ENCODE data around the gene WNT2B. TPM values are rescaled to one million over a fixed set of nuclear protein-coding genes. Genes with fewer than 3 reads are reported as not detected.
A peak's percentile ranks its signal among the peaks of the same experiment; 100 is the strongest.

The WNT2B gene
- total and polyA plus RNA-seq, 2 of the 8 experiments (the other 6 are each of a cell fraction or from before 2014, with no cell fraction given) = 0.33 to 2.0 TPM

- no peak overlapping the region for H2BK120ac ChIP-seq (replicated peaks; ENCODE audit: low read depth, low read length)
- H2AK5ac ChIP-seq (ENCODE audit: low read depth, low read length) = peak overlapping the region; percentile 71; the same call in 1 of the 2 replicates
- no peak overlapping the region for H2AFZ ChIP-seq (ENCODE audit: low read length)
- FAIRE-seq (no peak), DNase-seq (ENCODE audit: low read depth in 1 of 2, low spot score in 2 of 2) (no peak)
- H3K4me1 ChIP-seq (replicated peaks in 1 of 4; ENCODE audit: control insufficient read depth in 3 of 4, insufficient read depth in 4 of 4, low read length in 3 of 4) = peaks cover 1 to 9% (median 5%) of the 10 kb centered on the region in 4 experiments; a peak in 5 of 7 replicates
- no peak overlapping the region for H2BK20ac ChIP-seq (ENCODE audit: low read length)
- H4K8ac ChIP-seq (ENCODE audit: extremely low read depth, insufficient read depth, low read length) = no peak overlapping the region
- WGBS, 2 experiments (ENCODE audit: extremely low coverage in 1 of 2, insufficient coverage in 1 of 2, insufficient read length in 1 of 2, insufficient replicate concordance in 2 of 2, low coverage in 1 of 2, low lambda C conversion rate in 2 of 2, missing lambda C conversion rate in 1 of 2) = 74% methylated on average over 5 of the region's 5 CpGs; no CpG with 5 or more reads in 1 of the 2 experiments
- H4K5ac ChIP-seq (ENCODE audit: insufficient read length, low read depth, low read length) = no peak overlapping the region
- no peak overlapping the region for H3K4ac ChIP-seq (replicated peaks; ENCODE audit: insufficient read length, low read depth, low read length)
- H3K9me3 ChIP-seq (ENCODE audit: insufficient read depth in 2 of 2, low read depth in 1 of 2, low read length in 1 of 2) = no peaks in the 10 kb centered on the region
- H3K9ac ChIP-seq (replicated peaks in 1 of 4; ENCODE audit: extremely low read depth in 1 of 4, low read depth in 3 of 4, low read length in 3 of 4) = no peak overlapping the region
- TF ChIP-seq HDAC6 (IDR thresholded peaks at IDR 0.05; ENCODE audit: low read depth, low read length) (no peak), GABPA (IDR thresholded peaks at IDR 0.05; ENCODE audit: borderline replicate concordance, insufficient read depth, low read length) (no peak), SIRT6 (IDR thresholded peaks at IDR 0.05; ENCODE audit: low read length) (no peak), SP4 (IDR thresholded peaks at IDR 0.05; ENCODE audit: low read length) (no peak), PHF8 (conservative IDR thresholded peaks at IDR 0.05; ENCODE audit: low read depth, low read length) (no peak), CBX5 (IDR thresholded peaks at IDR 0.05; ENCODE audit: low read depth, low read length) (no peak)
- no peaks in the 10 kb centered on the region for H3K36me3 ChIP-seq (ENCODE audit: control insufficient read depth in 2 of 4, insufficient read depth in 4 of 4, low read length in 3 of 4)
- peak overlapping the region in 1 of 2 experiments; percentile 11; a peak in 1 of 4 replicates for H3K4me2 ChIP-seq (ENCODE audit: insufficient read depth in 1 of 2, low read depth in 2 of 2, low read length in 2 of 2)
- peaks cover 0 to 3% of the 10 kb centered on the region in 2 experiments for H4K20me1 ChIP-seq (replicated peaks in 1 of 2; ENCODE audit: control insufficient read depth in 1 of 2, insufficient read depth in 2 of 2, low read length in 2 of 2)
- H3K56ac ChIP-seq (replicated peaks; ENCODE audit: insufficient read length, low read depth, low read length) = no peak overlapping the region
- no peaks in the 10 kb centered on the region for H3K79me2 ChIP-seq (ENCODE audit: control insufficient read depth in 1 of 2, insufficient read depth in 2 of 2, low read length in 2 of 2)
- H2BK15ac ChIP-seq (ENCODE audit: low read length) = no peak overlapping the region
- peaks cover 0 to 12% (median 3%) of the 10 kb centered on the region in 4 experiments; a peak in 4 of 7 replicates for H3K27me3 ChIP-seq (replicated peaks in 1 of 4; ENCODE audit: control insufficient read depth in 3 of 4, extremely low read depth in 1 of 4, insufficient read depth in 3 of 4, low read length in 3 of 4)
- no peak overlapping the region for H3K4me3 ChIP-seq (ENCODE audit: extremely low read depth in 1 of 4, insufficient read depth in 2 of 4, low read depth in 3 of 4, low read length in 4 of 4)
- no peaks in the 10 kb centered on the region for H3K23me2 ChIP-seq (ENCODE audit: low read depth, low read length)
- no peak overlapping the region for H4K91ac ChIP-seq (replicated peaks; ENCODE audit: insufficient read length, low read length)
- no peak overlapping the region for H2BK5ac ChIP-seq (ENCODE audit: low read depth, low read length)
- no peaks in the 10 kb centered on the region for H3K79me1 ChIP-seq (ENCODE audit: low read depth, low read length)
- CTCF ChIA-PET (ENCODE audit: partially characterized antibody) = interaction anchor here (0.5 to 7.9 kb wide), 17 partner anchors 9 to 209 kb away, joined by 3 to 80 read pairs (median 4); partner anchors contain the start of gene MOV10
- no peak overlapping the region for H3K23ac ChIP-seq (ENCODE audit: insufficient read length)
- H2BK12ac ChIP-seq (ENCODE audit: low read depth, low read length) = no peak overlapping the region
- no peak overlapping the region for H3K14ac ChIP-seq (ENCODE audit: insufficient read length)
- POLR2A ChIA-PET (ENCODE audit: partially characterized antibody) = interaction anchor here (0.9 to 3.4 kb wide), 8 partner anchors 9 to 243 kb away, joined by 3 to 12 read pairs (median 4); partner anchors contain the start of genes CTTNBP2NL and MOV10
- no peak overlapping the region for H3K27ac ChIP-seq (ENCODE audit: low read depth, low read length)
- H3K18ac ChIP-seq (ENCODE audit: extremely low read depth, low read length) = no peak overlapping the region
Measured at GRCh38 chr1:112465122-112465521, 43.6 kb upstream of the WNT2B start.
